Suprapubic skin (tissue), 4 donors: ENCODE measurements around the gene ZNF280C. TPM values are rescaled to one million over a fixed set of nuclear protein-coding genes. Genes with fewer than 3 reads are reported as not detected.

Experiments
- DNase-seq, 2 donors: peaks; one replicate each; pipeline ENCODE4 v3.0.0-alpha.2; 2019; ENCODE audit warnings: low spot score in 2 of 2
- H3K27ac ChIP-seq: fragments of 200-600 bp; sonication (generic); one replicate; pipeline ENCODE4 v1.5.1; 2019
- H3K27me3 ChIP-seq: fragments of 200-600 bp; sonication (generic); one replicate; pipeline ENCODE4 v1.5.1; 2019
- H3K36me3 ChIP-seq: fragments of 200-600 bp; sonication (generic); one replicate; pipeline ENCODE4 v1.5.1; 2019
- H3K4me1 ChIP-seq: fragments of 200-600 bp; sonication (generic); one replicate; pipeline ENCODE4 v1.5.1; 2019
- H3K4me3 ChIP-seq: fragments of 200-600 bp; sonication (generic); one replicate; pipeline ENCODE4 v1.5.1; 2019; ENCODE audit warnings: mild to moderate bottlenecking
- H3K9me3 ChIP-seq: fragments of 200-600 bp; sonication (generic); one replicate; pipeline ENCODE4 v1.5.1; 2019
- CTCF ChIP-seq, 2 donors: fragments of 200-600 bp in 1 of 2; fragments of 450-650 bp in 1 of 2; sonication (generic) in 1 of 2; IDR thresholded peaks; one replicate each; pipeline ENCODE4 v1.5.1; 2016 to 2019; ENCODE audit warnings: antibody characterized with exemption in 2 of 2, mild to moderate bottlenecking in 1 of 2, moderate library complexity in 1 of 2
- EP300 ChIP-seq: sonication (generic); formaldehyde crosslinking; IDR thresholded peaks from one replicate; pipeline ENCODE4 v1.6.1; 2017; ENCODE audit warnings: antibody characterized with exemption
- POLR2A ChIP-seq, 2 donors: fragments of 450-650 bp; IDR thresholded peaks; one replicate each; pipeline ENCODE4 v1.6.1; 2017; ENCODE audit warnings: antibody characterized with exemption in 2 of 2, mild to moderate bottlenecking in 2 of 2, moderate library complexity in 2 of 2
- POLR2AphosphoS5 ChIP-seq, 3 donors: sonication (generic); formaldehyde crosslinking; IDR thresholded peaks; one replicate each; pipeline ENCODE4 v1.6.1; 2017; ENCODE audit warnings: antibody characterized with exemption in 3 of 3
- WGBS: methylation state at CpG from one replicate; pipeline ENCODE4 v1.1.5; 2018; 5-methylcytosine and 5-hydroxymethylcytosine counted together
- total RNA-seq, 4 donors: library from RNA; depleted of rRNA; stranded (reverse); fragments of >200 nt; gene quantifications; one replicate each; pipeline ENCODE4 v1.1.0, GENCODE V29; 2016

Gene ZNF280C
- total RNA-seq: 1 to 10 TPM; 4.5 to 7.2 (median 6.1) TPM

- Histone ChIP-seq H3K4me1 (peaks cover 5% of the 10 kb centered on the region), H3K9me3 (no peaks in the 10 kb centered on the region), H3K4me3 (peak within 1 kb of the TSS; percentile 66), H3K36me3 (no peaks in the 10 kb centered on the region), H3K27me3 (no peaks in the 10 kb centered on the region), H3K27ac (peak within 1 kb of the TSS; percentile 77)
- 34% methylated on average over 58 of the region's 59 CpGs for WGBS
- TF ChIP-seq POLR2A (IDR thresholded peaks at IDR 0.05) (peak; percentile 24 to 67), POLR2AphosphoS5 (IDR thresholded peaks at IDR 0.05) (peak in 1 of 3 donors; percentile 39), CTCF (IDR thresholded peaks at IDR 0.05) (no peak), EP300 (no peak)
- DNase-seq: peak; percentile 89 to 90
Measured at GRCh38 chrX:130268449-130269170, at the start of gene ZNF280C. TSS of gene ZNF280C (minus strand) at chrX:130268899. CDS start at chrX:130260449, 8,450 bp downstream.

GRCh38 chrX:130304587-130305368 lies 36.1 kb upstream of the ZNF280C start:
- no peak for DNase-seq
- Histone ChIP-seq H3K4me1 (no peaks in the 10 kb centered on the region), H3K27me3 (no peaks in the 10 kb centered on the region), H3K27ac (no peak overlapping the region), H3K4me3 (no peak overlapping the region), H3K9me3 (no peaks in the 10 kb centered on the region), H3K36me3 (no peaks in the 10 kb centered on the region)
- TF ChIP-seq EP300 (no peak), POLR2AphosphoS5 (IDR thresholded peaks at IDR 0.05) (no peak), POLR2A (IDR thresholded peaks at IDR 0.05) (no peak), CTCF (IDR thresholded peaks at IDR 0.05) (no peak)
- WGBS: 81% methylated on average over 5 of the region's 5 CpGs

- H3K9me3 ChIP-seq: no peaks in the 10 kb centered on the region
- H3K27ac ChIP-seq: no peak overlapping the region
- H3K4me3 ChIP-seq: no peak overlapping the region
- H3K36me3 ChIP-seq: no peaks in the 10 kb centered on the region
- TF ChIP-seq CTCF (IDR thresholded peaks at IDR 0.05) (no peak), POLR2AphosphoS5 (IDR thresholded peaks at IDR 0.05) (no peak), EP300 (no peak), POLR2A (IDR thresholded peaks at IDR 0.05) (no peak)
- H3K4me1 ChIP-seq: no peaks in the 10 kb centered on the region
- WGBS: 69% methylated on average over 1 of the region's 1 CpG
- H3K27me3 ChIP-seq: no peaks in the 10 kb centered on the region
- no peak for DNase-seq
Measured at GRCh38 chrX:130301977-130302376, 33.3 kb upstream of the ZNF280C start.

GRCh38 chrX:130301405-130301804 lies 32.7 kb upstream of the ZNF280C start:
- H3K4me3 ChIP-seq: no peak overlapping the region
- 68% methylated on average over 1 of the region's 1 CpG for WGBS
- H3K36me3 ChIP-seq: no peaks in the 10 kb centered on the region
- no peaks in the 10 kb centered on the region for H3K4me1 ChIP-seq
- DNase-seq: no peak
- H3K27ac ChIP-seq: no peak overlapping the region
- TF ChIP-seq CTCF (IDR thresholded peaks at IDR 0.05): no peak
- no peak for TF ChIP-seq EP300
- no peak for TF ChIP-seq POLR2A (IDR thresholded peaks at IDR 0.05)
- TF ChIP-seq POLR2AphosphoS5 (IDR thresholded peaks at IDR 0.05): no peak
- H3K27me3 ChIP-seq: no peaks in the 10 kb centered on the region
- no peaks in the 10 kb centered on the region for H3K9me3 ChIP-seq

- Histone ChIP-seq H3K9me3 (no peaks in the 10 kb centered on the region), H3K4me3 (no peak overlapping the region)
- WGBS: 62% methylated on average over 2 of the region's 2 CpGs
Measured at GRCh38 chrX:130300010-130300282, 31.2 kb upstream of the ZNF280C start.

More at GRCh38 chrX:130300010-130300282, 31.2 kb upstream of the ZNF280C start:
- TF ChIP-seq EP300 (no peak), POLR2AphosphoS5 (IDR thresholded peaks at IDR 0.05) (no peak), CTCF (IDR thresholded peaks at IDR 0.05) (no peak), POLR2A (IDR thresholded peaks at IDR 0.05) (no peak)
- no peak for DNase-seq
- no peaks in the 10 kb centered on the region for H3K27me3 ChIP-seq
- H3K27ac ChIP-seq: no peak overlapping the region
- no peaks in the 10 kb centered on the region for H3K4me1 ChIP-seq
- no peaks in the 10 kb centered on the region for H3K36me3 ChIP-seq
